ENCODE data around the gene PDIA3.
A peak's percentile ranks its signal among the peaks of the same experiment; 100 is the strongest.
"Not testable (repeated sequence)": the region's sequence is repeated elsewhere in the genome, so short reads cannot be mapped to it uniquely, and the experiment has no call there.

The PDIA3 gene

GRCh38 chr15:43746245-43746902 is at the start of gene PDIA3:
PDIA3 (plus strand) TSS chr15:43746438; CDS start chr15:43746540, 102 bp downstream.
- peak; percentile 50 to 97 (median 90) for DNase-seq

- no peak for DNase-seq
Measured at GRCh38 chr15:43702174-43702573, 44.1 kb upstream of the PDIA3 start.

GRCh38 chr15:43702701-43703424 is 43.4 kb upstream of the PDIA3 start:
- no peak for DNase-seq

DNA sequence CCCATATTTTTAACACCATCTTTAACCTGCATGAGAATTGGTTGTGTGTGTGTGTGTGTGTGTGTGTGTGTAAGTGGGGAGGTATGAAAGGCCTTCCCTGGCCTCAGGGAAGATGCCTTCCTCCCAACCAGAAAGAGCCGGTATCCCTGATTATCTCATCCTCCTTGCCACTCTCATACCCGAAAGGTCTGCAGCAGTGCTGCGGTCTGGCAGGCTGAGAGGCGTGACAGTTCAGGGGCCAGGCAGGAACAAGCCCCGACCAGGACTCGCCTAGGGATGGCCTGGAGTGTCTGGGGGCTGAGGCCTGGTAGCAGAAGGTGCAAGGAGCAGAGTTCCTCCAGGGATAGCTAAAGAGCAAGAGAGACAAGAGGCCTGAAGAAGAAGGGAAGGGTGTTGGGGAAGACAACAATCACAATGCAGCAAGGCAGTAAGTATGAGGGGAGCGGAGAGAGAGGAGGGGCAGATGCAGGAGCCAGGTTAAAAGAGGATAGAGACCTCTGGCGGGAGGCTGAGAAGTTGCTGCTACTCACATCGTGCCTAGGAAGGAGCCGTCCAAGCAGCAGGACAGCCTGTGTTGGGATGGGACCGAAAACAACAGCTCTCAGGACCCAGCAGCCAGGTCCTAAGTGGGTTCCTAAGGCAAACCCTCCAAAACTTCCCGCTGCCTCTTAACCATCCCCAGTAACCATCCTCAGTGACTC is 35.7 kb upstream of the PDIA3 start:
- not testable (repeated sequence) for DNase-seq

GRCh38 chr15:43723151-43723550 is 23.1 kb upstream of the PDIA3 start:
- DNase-seq = no peak

- DNase-seq = not testable (repeated sequence)
Measured at GRCh38 chr15:43726306-43726705, 19.9 kb upstream of the PDIA3 start.

GRCh38 chr15:43728053-43728725 is 18.0 kb upstream of the PDIA3 start:
- DNase-seq = not testable (repeated sequence)

- no peak for DNase-seq
Measured at GRCh38 chr15:43735416-43735815, 10.8 kb upstream of the PDIA3 start.

GRCh38 chr15:43746903-43747309 is 668 bp downstream of the PDIA3 start:
- DNase-seq = peak in 1 of 51 donors; percentile 23

- DNase-seq = no peak
Measured at GRCh38 chr15:43748376-43748775, 2.1 kb downstream of the PDIA3 start.

DNA sequence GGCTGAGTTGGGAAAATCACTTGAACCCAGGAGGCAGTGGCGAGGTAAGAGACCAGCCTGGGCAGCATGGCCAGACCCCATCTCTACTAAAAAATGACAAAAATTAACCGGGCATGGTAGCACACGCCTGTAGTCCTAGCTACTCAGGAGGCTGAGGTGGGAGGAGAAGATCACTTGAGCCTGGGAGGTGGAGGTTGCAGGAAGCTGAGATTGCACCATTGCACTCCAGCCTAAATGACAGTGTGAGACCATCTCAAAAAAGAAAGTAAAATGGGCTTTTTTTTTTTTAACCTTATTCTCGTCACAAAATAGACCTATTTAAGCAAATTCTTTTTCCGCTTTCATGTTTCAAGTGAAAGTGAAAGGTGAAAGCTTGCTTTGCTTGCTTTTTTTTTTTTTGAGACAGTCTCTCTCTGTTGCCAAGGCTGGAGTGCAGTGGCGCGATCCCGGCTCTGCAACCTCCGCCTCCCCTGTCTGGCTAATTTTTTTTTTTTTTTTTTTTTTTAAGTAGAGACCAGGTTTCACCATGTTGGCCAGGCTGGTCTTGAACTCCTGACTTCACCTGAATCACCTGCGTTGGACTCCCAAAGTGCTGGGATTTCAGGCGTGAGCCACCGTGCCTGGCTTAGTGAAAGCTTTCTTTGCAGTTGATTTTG is 3.6 kb downstream of the PDIA3 start:
- DNase-seq = no peak

- DNase-seq = no peak
Measured at GRCh38 chr15:43751885-43752284, 5.6 kb downstream of the PDIA3 start.

DNA sequence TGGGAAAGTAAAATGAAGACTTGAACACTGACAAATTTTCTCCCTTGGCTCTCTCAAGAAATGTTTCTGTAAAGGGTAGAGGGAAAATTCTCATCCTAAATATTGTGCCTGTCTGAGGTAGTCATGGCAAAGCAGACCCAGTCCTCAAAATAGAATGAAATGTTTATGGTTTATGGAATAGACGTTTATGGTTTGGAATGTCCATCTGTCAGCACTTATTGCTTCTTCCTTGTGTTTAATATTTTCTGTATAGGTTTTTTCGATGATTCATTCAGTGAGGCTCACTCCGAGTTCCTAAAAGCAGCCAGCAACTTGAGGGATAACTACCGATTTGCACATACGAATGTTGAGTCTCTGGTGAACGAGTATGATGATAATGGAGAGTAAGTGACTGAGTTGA is 16.6 kb downstream of the PDIA3 start:
- no peak for DNase-seq

- no peak for DNase-seq
Measured at GRCh38 chr15:43763819-43764446, 17.7 kb downstream of the PDIA3 start.

DNA sequence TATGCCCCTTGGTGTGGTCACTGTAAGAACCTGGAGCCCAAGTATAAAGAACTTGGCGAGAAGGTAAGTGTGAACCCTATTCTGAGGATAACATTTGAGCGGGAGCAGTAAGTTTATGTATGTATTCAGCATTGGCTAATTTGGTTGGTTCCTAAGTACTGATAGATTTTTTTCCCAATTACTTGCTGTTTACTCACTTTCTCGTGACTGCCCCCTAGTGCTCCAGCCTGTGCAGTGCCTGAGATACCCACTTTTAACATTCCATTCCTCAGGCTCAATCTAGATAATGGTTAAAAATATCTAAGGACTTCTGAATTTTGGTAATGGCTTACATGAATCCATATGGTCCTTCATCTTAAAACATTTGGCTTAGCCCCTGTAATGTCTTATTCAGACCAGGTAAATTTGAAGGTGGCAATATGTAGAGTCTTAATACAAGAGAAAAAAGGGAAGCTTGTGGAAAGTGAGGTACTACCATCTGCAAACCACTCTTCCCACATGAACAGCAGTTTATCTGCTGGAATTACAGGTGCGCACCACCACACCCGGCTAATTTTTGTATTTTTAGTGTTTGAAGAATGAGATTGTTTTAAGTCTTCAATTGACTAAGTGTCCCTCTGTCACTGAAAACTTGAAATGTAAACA is 23.5 kb downstream of the PDIA3 start:
- DNase-seq = peak in 16 of 51 donors; percentile 4 to 54 (median 19)

DNA sequence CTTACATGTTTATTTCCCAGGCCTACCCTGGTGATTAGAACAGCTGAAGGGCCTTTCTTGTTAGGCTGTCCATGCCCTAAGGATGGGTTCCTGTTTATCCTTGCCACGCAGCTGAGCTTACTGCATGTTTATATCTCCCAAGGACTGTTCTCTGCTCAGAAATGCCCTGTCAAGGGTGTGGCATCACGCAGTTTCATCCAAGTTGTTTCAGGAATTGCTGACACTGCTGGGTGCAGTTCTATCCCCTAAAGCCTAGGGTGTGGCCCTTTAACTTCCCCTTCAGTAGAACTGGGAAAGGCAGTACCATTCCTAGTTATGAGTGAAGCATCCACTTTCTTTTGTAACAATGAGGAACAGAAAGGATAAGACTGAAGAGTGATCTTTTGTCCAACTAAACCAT is 25.6 kb downstream of the PDIA3 start:
- DNase-seq = no peak

DNA sequence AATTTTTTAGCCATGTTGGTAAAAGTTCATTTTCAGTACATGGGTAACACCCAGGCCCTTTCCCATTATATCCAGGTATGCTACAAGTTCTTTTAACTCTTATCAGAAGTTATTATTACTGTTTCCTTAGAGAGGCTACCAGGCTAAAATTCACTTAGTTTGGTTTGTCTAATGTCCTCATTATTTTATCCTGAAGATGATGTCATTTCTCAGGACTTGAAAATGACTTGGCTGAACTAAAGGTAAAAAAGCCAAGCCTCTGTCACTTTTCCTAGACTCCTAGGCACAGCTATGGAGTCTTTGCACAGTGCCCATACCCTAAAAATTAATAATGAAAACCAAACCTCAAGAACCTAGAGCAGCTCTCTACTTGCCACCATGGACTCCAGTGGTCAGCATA is 26.4 kb downstream of the PDIA3 start:
- DNase-seq = no peak

DNA sequence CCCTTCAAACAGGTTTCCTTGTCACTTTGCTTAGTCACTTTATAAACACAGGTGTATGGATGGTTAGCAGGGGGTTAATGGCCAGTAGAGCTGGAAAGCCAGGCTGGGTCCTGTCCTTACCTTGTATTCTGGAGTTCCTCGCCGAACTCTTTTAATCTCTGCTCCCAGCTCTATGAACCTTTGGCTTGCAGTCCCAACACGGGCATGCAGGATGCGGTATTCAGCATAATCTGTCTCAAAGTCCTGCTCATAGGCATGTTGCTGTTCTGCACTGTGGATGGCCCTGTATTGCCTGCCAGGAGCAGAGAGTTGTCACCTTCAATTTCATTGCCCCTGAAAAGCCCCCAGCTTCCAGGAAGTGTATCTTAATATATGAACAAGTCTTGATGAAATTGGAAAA is 27.8 kb downstream of the PDIA3 start:
- DNase-seq = no peak

- DNase-seq = peak in 10 of 51 donors; percentile 4 to 31 (median 18)
Measured at GRCh38 chr15:43775411-43775965, 29.2 kb downstream of the PDIA3 start.

Data from hypothalamus (tissue), 51 donors.